Measurements from ENCODE around the gene ATRNL1. TPM values are rescaled to one million over a fixed set of nuclear protein-coding genes. Genes with fewer than 3 reads are reported as not detected.

Gene ATRNL1
- total RNA-seq, 1 experiment from 2014 or later: 1.3 TPM

- Histone ChIP-seq H3K9ac (ENCODE audit: low read length) (no peak overlapping the region), H2AFZ (ENCODE audit: low read depth, low read length, poor library complexity, severe bottlenecking) (no peak overlapping the region), H3K79me2 (ENCODE audit: insufficient read depth, low read length) (no peaks in the 10 kb centered on the region), H4K20me1 (ENCODE audit: insufficient read depth) (no peaks in the 10 kb centered on the region), H3K36me3 (ENCODE audit: control insufficient read depth in 1 of 2, insufficient read depth in 2 of 2, low read length in 2 of 2) (no peaks in the 10 kb centered on the region), H3K4me1 (ENCODE audit: control insufficient read depth in 1 of 2, insufficient read depth in 2 of 2, low read length in 2 of 2) (no peaks in the 10 kb centered on the region), H3K9me2 (ENCODE audit: insufficient read depth) (no peaks in the 10 kb centered on the region), H3K27me3 (ENCODE audit: insufficient read depth, low read length) (peaks cover 16% of the 10 kb centered on the region; the same call in 1 of the 2 replicates), H3K9me3 (ENCODE audit: control insufficient read depth in 1 of 2, insufficient read depth in 1 of 2, low read depth in 1 of 2, low read length in 2 of 2) (no peaks in the 10 kb centered on the region), H3K27ac (ENCODE audit: low read depth, low read length) (no peak overlapping the region), H3K4me2 (ENCODE audit: low read length) (no peak overlapping the region), H3K4me3 (replicated peaks in 1 of 2; ENCODE audit: low read depth in 1 of 2, low read length in 2 of 2) (no peak overlapping the region)
- TF ChIP-seq CBX3 (IDR thresholded peaks at IDR 0.05; ENCODE audit: low read depth) (0 out of 2 replicates have a peak, but pooled peaks have one; percentile 26), POLR2A (IDR thresholded peaks at IDR 0.05; ENCODE audit: borderline replicate concordance, extremely low read depth, insufficient read depth, insufficient read length) (no peak), ELF1 (IDR thresholded peaks at IDR 0.05; ENCODE audit: borderline replicate concordance, low read depth) (no peak), EZH2phosphoT487 (IDR thresholded peaks at IDR 0.05; ENCODE audit: borderline replicate concordance) (no peak), SIN3A (IDR thresholded peaks at IDR 0.05; ENCODE audit: low read depth) (no peak), SRF (IDR thresholded peaks at IDR 0.05; ENCODE audit: low read depth) (no peak), CTCF (IDR thresholded peaks at IDR 0.05 in 2 of 3, conservative IDR thresholded peaks at IDR 0.05 in 1 of 3; ENCODE audit: borderline replicate concordance in 1 of 3, insufficient read depth in 1 of 3, low read depth in 2 of 3, low read length in 2 of 3) (peak; percentile 85 to 95 (median 93)), YY1 (IDR thresholded peaks at IDR 0.05; ENCODE audit: extremely low read depth, insufficient replicate concordance, low read depth, low read length) (peak; percentile 19), ZFX (IDR thresholded peaks at IDR 0.05) (no peak), REST (IDR thresholded peaks at IDR 0.05; ENCODE audit: low read depth) (no peak), RAD21 (IDR thresholded peaks at IDR 0.05; ENCODE audit: low read depth) (peak; percentile 92)
- ChIA-PET POLR2A (no interaction called here), RAD21 (ENCODE audit: low non-redundant PET in 1 of 2, low total read pairs in 2 of 2, uncharacterized antibody in 2 of 2, unreplicated experiment in 2 of 2) (interaction anchor here in 1 of 2 experiments (0.6 to 0.7 kb wide), 2 partner anchors 64 to 1251 kb away, joined by 3 read pairs; no protein-coding TSS in a partner anchor), CTCF (interaction anchor here (0.7 to 4.7 kb wide), 8 partner anchors 14 to 870 kb away, joined by 3 to 45 read pairs (median 4); no protein-coding TSS in a partner anchor)
- BruUV-seq (replicated peaks): no TSS peak
- peak; percentile 66 for DNase-seq (ENCODE audit: low read depth, low spot score)
- intact Hi-C loops (cut with micrococcal nuclease): loop anchor here (1.0 to 10.0 kb wide), 5 partner anchors 62 to 863 kb away; no protein-coding TSS in a partner anchor
- ATAC-seq: peak; percentile 100
Observed at GRCh38 chr10:115417585-115418265, 324.6 kb downstream of the ATRNL1 start.
